CD4-positive, alpha-beta T cell treated with Interleukin-17A for 1 hour (primary cell): ENCODE measurements around the gene SKP2.

Experiments
- DNase-seq: peaks from one replicate; pipeline ENCODE4 v3.0.0-alpha.2; 2020

The SKP2 gene

GRCh38 chr5:36202521-36202961 lies 50.6 kb downstream of the SKP2 start:
- no peak for DNase-seq

- no peak for DNase-seq
Observed at GRCh38 chr5:36205329-36205728, 53.4 kb downstream of the SKP2 start.

- DNase-seq: no peak
Observed at GRCh38 chr5:36206913-36207312, 55.0 kb downstream of the SKP2 start.

- DNase-seq: no peak
Observed at GRCh38 chr5:36208786-36209185, 56.9 kb downstream of the SKP2 start.

- no peak for DNase-seq
Observed at GRCh38 chr5:36209664-36210063, 57.8 kb downstream of the SKP2 start.

GRCh38 chr5:36214436-36214835 lies 62.5 kb downstream of the SKP2 start:
- DNase-seq: no peak

- DNase-seq: no peak
Observed at GRCh38 chr5:36215910-36216309, 64.0 kb downstream of the SKP2 start.

- DNase-seq: no peak
Observed at GRCh38 chr5:36217567-36217966, 65.7 kb downstream of the SKP2 start.

- DNase-seq: no peak
Observed at GRCh38 chr5:36217988-36218387, 66.1 kb downstream of the SKP2 start.

GRCh38 chr5:36222620-36223019 lies 70.7 kb downstream of the SKP2 start:
- DNase-seq: no peak

- no peak for DNase-seq
Observed at GRCh38 chr5:36227046-36227445, 75.1 kb downstream of the SKP2 start.

GRCh38 chr5:36228505-36228904 lies 76.6 kb downstream of the SKP2 start:
- DNase-seq: no peak

- DNase-seq: no peak
Observed at GRCh38 chr5:36230151-36230790, 78.4 kb downstream of the SKP2 start.

GRCh38 chr5:36232533-36232932 lies 80.6 kb downstream of the SKP2 start:
- DNase-seq: no peak
